Smooth muscle cell (in vitro differentiated cells): ENCODE measurements around the gene JAM3. TPM values are rescaled to one million over a fixed set of nuclear protein-coding genes. Genes with fewer than 3 reads are reported as not detected.

Source experiments
- DNase-seq: peaks from one replicate; lab custom pipeline; 2025; ENCODE audit not compliant: unreplicated experiment; lab: John Stamatoyannopoulos, UW
- H2AFZ ChIP-seq: fragments of 200-600 bp; sonication (generic); 2 replicates; pipeline ENCODE4 v1.6.0; 2016; ENCODE audit warnings: antibody characterized with exemption, low read depth, mild to moderate bottlenecking
- H3F3A ChIP-seq: fragments of 200-600 bp; sonication (generic); 2 replicates; pipeline ENCODE4 v1.6.0; 2017; ENCODE audit warnings: antibody characterized with exemption, low read depth
- H3K27ac ChIP-seq: fragments of 200-600 bp; sonication (generic); 2 replicates; pipeline ENCODE4 v1.5.1; 2016; ENCODE audit warnings: low read depth, mild to moderate bottlenecking
- H3K27me3 ChIP-seq: fragments of 200-600 bp; sonication (generic); 2 replicates; pipeline ENCODE4 v1.6.1; 2016; ENCODE audit warnings: low read depth, mild to moderate bottlenecking
- H3K36me3 ChIP-seq: fragments of 200-600 bp; sonication (generic); 2 replicates; pipeline ENCODE4 v1.5.1; 2016; ENCODE audit warnings: low read depth
- H3K4me1 ChIP-seq: fragments of 200-600 bp; sonication (generic); 2 replicates; pipeline ENCODE4 v1.5.1; 2016; ENCODE audit warnings: low read depth
- H3K4me2 ChIP-seq: fragments of 200-600 bp; sonication (generic); 2 replicates; pipeline ENCODE4 v1.6.0; 2016; ENCODE audit warnings: mild to moderate bottlenecking
- H3K4me3 ChIP-seq: fragments of 200-600 bp; sonication (generic); 2 replicates; pipeline ENCODE4 v1.5.1; 2016; ENCODE audit warnings: mild to moderate bottlenecking
- H3K79me2 ChIP-seq: fragments of 200-600 bp; sonication (generic); 2 replicates; pipeline ENCODE4 v1.6.0; 2016; ENCODE audit warnings: low read depth, mild to moderate bottlenecking
- H3K9ac ChIP-seq: fragments of 200-600 bp; sonication (generic); 2 replicates; pipeline ENCODE4 v1.6.0; 2016; ENCODE audit warnings: low read depth
- H3K9me3 ChIP-seq: fragments of 200-600 bp; sonication (generic); replicated peaks from 2 replicates; pipeline ENCODE4 v1.5.1; 2016; ENCODE audit warnings: low read depth
- H4K20me1 ChIP-seq: fragments of 200-600 bp; sonication (generic); 2 replicates; pipeline ENCODE4 v1.6.0; 2016; ENCODE audit warnings: low read depth
- CTCF ChIP-seq: fragments of 200-600 bp; sonication (generic); IDR thresholded peaks from 2 replicates; pipeline ENCODE4 v1.5.1; 2017; ENCODE audit warnings: borderline replicate concordance, mild to moderate bottlenecking, antibody characterized with exemption; ENCODE audit not compliant: insufficient read depth, poor library complexity, severe bottlenecking
- WGBS: methylation state at CpG from one replicate; pipeline ENCODE4 v1.1.7; 2016; ENCODE audit warnings: low lambda C conversion rate; 5-methylcytosine and 5-hydroxymethylcytosine counted together
- polyA plus RNA-seq: library from polyadenylated mRNA; unstranded; fragments of >200 nt; fragmentation: Nextera tagmentation; extraction: Ambion mirVana; gene quantifications from 2 replicates; pipeline ENCODE4 v1.2.1, GENCODE V29; 2016
- total RNA-seq: library from RNA; depleted of rRNA; stranded (reverse); fragments of >200 nt; gene quantifications from 2 replicates; pipeline ENCODE4 v1.2.3, GENCODE V29; 2014

JAM3 gene
- total and polyA plus RNA-seq, 2 experiments from 2014 or later: 75.5 to 82.9 TPM

- TF ChIP-seq CTCF: no peak
- Histone ChIP-seq H3K4me2 (peak overlapping the region; percentile 80), H3K27me3 (no peaks in the 10 kb centered on the region), H3K36me3 (no peaks in the 10 kb centered on the region), H3K9me3 (no peaks in the 10 kb centered on the region), H3K4me1 (peaks cover 15% of the 10 kb centered on the region), H3K79me2 (peaks cover 59% of the 10 kb centered on the region), H4K20me1 (peaks cover 30% of the 10 kb centered on the region), H3F3A (peaks cover 26% of the 10 kb centered on the region), H3K4me3 (no peak overlapping the region), H2AFZ (no peak overlapping the region), H3K27ac (peak overlapping the region; percentile 89), H3K9ac (no peak overlapping the region)
- no peak for DNase-seq
- 69% methylated on average over 3 of the region's 3 CpGs for WGBS
Observed at GRCh38 chr11:134119094-134119493, 50.2 kb downstream of the JAM3 start.

- Histone ChIP-seq H4K20me1 (peaks cover 20% of the 10 kb centered on the region), H3K4me1 (peaks cover 18% of the 10 kb centered on the region), H3F3A (peaks cover 29% of the 10 kb centered on the region), H2AFZ (no peak overlapping the region), H3K79me2 (peaks cover 48% of the 10 kb centered on the region), H3K36me3 (no peaks in the 10 kb centered on the region), H3K4me2 (peak overlapping the region; percentile 80), H3K27me3 (no peaks in the 10 kb centered on the region), H3K4me3 (peak overlapping the region; percentile 23), H3K27ac (peak overlapping the region; percentile 89), H3K9me3 (no peaks in the 10 kb centered on the region), H3K9ac (peak overlapping the region; percentile 55)
- WGBS: 24% methylated on average over 13 of the region's 13 CpGs
- no peak for DNase-seq
- TF ChIP-seq CTCF: no peak
Observed at GRCh38 chr11:134120143-134120850, 51.4 kb downstream of the JAM3 start.

- DNase-seq: no peak
- H3K36me3 ChIP-seq: no peaks in the 10 kb centered on the region
- peak overlapping the region; percentile 89 for H3K27ac ChIP-seq
- peak overlapping the region; percentile 23 for H3K4me3 ChIP-seq
- peak overlapping the region; percentile 80 for H3K4me2 ChIP-seq
- H3K79me2 ChIP-seq: peaks cover 41% of the 10 kb centered on the region
- no peak overlapping the region for H2AFZ ChIP-seq
- H3K9me3 ChIP-seq: no peaks in the 10 kb centered on the region
- H4K20me1 ChIP-seq: peaks cover 14% of the 10 kb centered on the region
- peaks cover 37% of the 10 kb centered on the region for H3F3A ChIP-seq
- no peak for TF ChIP-seq CTCF
- H3K27me3 ChIP-seq: no peaks in the 10 kb centered on the region
- 34% methylated on average over 9 of the region's 9 CpGs for WGBS
- H3K9ac ChIP-seq: peak overlapping the region; percentile 55
- peaks cover 25% of the 10 kb centered on the region for H3K4me1 ChIP-seq
Observed at GRCh38 chr11:134120921-134121526, 52.2 kb downstream of the JAM3 start.
